Central memory CD8-positive, alpha-beta T cell (primary cell): Measurements from ENCODE around the gene CST9.
A peak's percentile ranks its signal among the peaks of the same experiment; 100 is the strongest.
"Not testable (repeated sequence)": the region's sequence is repeated elsewhere in the genome, so short reads cannot be mapped to it uniquely, and the experiment has no call there.

Experiments used
- ATAC-seq: fragments of 150-1000 bp; cut with Tn5 transposase; replicated peaks from 2 replicates; pipeline ENCODE4 v1.10.0; 2022; ENCODE audit warnings: mild to moderate bottlenecking, moderate FRiP score, moderate number of reproducible peaks; ENCODE audit not compliant: poor library complexity, severe bottlenecking; ENCODE audit errors: extremely low read depth
- DNase-seq, 2 donors: peaks; one replicate each; pipeline ENCODE4 v3.0.0; 2021; ENCODE audit warnings: low spot score in 2 of 2
- H3K27ac Mint-ChIP-seq: one replicate; pipeline ENCODE4 v1.8.0; 2022; ENCODE audit warnings: low read depth, mild to moderate bottlenecking, moderate library complexity, mixed read lengths
- H3K27me3 Mint-ChIP-seq: one replicate; pipeline ENCODE4 v1.8.0; 2022; ENCODE audit warnings: mixed read lengths
- H3K36me3 Mint-ChIP-seq: one replicate; pipeline ENCODE4 v1.8.0; 2022; ENCODE audit warnings: mild to moderate bottlenecking, moderate library complexity, mixed read lengths; ENCODE audit not compliant: insufficient read depth
- H3K4me1 Mint-ChIP-seq: one replicate; pipeline ENCODE4 v1.8.0; 2022; ENCODE audit warnings: mixed read lengths
- H3K4me3 Mint-ChIP-seq: one replicate; pipeline ENCODE4 v1.8.0; 2022; ENCODE audit warnings: mild to moderate bottlenecking, moderate library complexity, mixed read lengths
- H3K9me3 Mint-ChIP-seq: one replicate; pipeline ENCODE4 v1.8.0; 2022; ENCODE audit warnings: mixed read lengths

The CST9 gene

DNA sequence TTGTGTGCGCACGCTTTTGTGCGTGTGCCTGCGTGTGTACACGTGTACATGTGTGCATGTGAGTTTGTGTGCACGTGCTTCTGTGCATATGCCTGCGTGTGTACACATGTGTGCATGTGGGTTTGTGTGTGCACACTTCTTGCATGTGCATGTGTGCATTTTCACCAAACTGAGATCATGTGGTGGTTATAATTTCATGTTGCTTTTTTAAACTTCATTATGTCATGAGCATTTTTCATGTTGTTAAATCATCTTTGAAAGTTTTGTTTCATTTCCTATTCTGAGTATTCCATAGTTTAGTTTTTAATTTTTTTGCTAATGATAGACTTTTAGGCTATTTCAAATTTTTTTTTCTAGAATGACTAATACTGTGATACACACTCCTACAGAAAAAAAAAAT lies 38.4 kb upstream of the CST9 start:
- H3K4me3 Mint-ChIP-seq: no peak overlapping the region
- H3K27me3 Mint-ChIP-seq: peaks cover 6% of the 10 kb centered on the region
- H3K4me1 Mint-ChIP-seq: no peaks in the 10 kb centered on the region
- H3K27ac Mint-ChIP-seq: no peak overlapping the region
- no peak for ATAC-seq
- H3K36me3 Mint-ChIP-seq: no peaks in the 10 kb centered on the region
- no peaks in the 10 kb centered on the region for H3K9me3 Mint-ChIP-seq
- DNase-seq: no peak

DNA sequence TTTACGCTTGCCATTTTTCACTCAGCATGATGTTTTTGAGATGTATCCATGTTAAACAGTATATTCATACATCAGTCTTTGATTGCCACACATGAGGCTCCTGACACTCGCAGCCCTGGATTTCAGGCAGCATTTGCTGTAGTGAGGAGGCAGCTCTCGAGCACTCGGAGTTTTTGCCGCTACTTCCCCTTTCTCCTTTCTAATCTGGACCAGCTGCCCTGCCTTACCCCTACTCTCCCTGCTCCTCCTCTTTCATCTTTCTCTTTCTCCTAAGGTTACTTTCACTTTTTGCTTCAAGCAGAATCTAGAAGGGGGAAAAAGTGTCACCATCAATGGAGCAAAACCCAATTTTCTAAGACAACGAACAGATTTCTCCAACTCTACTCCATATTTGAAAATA lies 37.9 kb upstream of the CST9 start:
- Mint-ChIP-seq H3K4me3 (no peak overlapping the region), H3K4me1 (no peaks in the 10 kb centered on the region), H3K36me3 (no peaks in the 10 kb centered on the region), H3K27me3 (peaks cover 9% of the 10 kb centered on the region), H3K9me3 (no peaks in the 10 kb centered on the region), H3K27ac (no peak overlapping the region)
- DNase-seq (no peak), ATAC-seq (no peak)

DNA sequence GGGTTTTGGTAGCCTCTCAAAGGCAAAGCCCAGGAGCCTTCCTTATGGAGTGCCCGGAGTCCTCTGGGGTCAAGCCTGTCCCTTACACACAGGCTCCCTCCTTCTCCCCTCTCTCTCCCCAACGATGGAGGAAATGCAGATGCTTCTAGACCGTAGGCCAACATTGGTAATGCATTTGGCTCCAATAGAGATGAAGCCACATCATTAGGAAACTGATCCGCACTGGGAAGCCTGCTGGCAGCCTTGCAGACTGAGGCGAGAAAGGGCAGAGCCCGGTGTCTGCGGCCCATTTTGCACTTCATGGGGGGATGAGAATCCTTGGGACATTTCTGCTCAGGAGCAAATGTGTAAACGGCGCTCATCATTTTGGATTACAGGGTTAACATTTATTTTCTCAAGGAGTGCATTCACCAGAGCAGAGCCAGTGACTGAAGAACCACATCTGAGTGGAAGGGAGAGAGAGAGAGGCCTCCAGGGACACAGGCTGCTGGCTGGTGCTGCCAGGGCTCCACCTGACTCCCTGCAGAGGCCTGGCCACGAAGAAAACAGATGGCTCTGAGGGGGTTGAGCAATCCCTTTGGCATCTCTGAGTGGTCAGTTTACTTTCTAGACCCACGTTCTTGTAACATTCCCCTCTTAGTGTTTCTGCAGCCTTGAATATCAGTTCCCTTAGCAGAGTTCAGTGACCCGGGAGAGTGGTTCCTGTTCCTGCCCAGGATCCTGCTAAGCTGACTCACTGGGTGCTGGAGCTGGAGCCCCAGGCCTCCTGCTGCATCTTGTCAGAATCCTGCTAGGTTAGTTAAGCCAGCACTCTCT lies 36.4 kb upstream of the CST9 start:
- H3K36me3 Mint-ChIP-seq: no peaks in the 10 kb centered on the region
- no peaks in the 10 kb centered on the region for H3K9me3 Mint-ChIP-seq
- DNase-seq: no peak
- H3K4me3 Mint-ChIP-seq: no peak overlapping the region
- peaks cover 9% of the 10 kb centered on the region for H3K27me3 Mint-ChIP-seq
- no peak overlapping the region for H3K27ac Mint-ChIP-seq
- no peak for ATAC-seq
- peaks cover under 1% of the 10 kb centered on the region for H3K4me1 Mint-ChIP-seq

DNA sequence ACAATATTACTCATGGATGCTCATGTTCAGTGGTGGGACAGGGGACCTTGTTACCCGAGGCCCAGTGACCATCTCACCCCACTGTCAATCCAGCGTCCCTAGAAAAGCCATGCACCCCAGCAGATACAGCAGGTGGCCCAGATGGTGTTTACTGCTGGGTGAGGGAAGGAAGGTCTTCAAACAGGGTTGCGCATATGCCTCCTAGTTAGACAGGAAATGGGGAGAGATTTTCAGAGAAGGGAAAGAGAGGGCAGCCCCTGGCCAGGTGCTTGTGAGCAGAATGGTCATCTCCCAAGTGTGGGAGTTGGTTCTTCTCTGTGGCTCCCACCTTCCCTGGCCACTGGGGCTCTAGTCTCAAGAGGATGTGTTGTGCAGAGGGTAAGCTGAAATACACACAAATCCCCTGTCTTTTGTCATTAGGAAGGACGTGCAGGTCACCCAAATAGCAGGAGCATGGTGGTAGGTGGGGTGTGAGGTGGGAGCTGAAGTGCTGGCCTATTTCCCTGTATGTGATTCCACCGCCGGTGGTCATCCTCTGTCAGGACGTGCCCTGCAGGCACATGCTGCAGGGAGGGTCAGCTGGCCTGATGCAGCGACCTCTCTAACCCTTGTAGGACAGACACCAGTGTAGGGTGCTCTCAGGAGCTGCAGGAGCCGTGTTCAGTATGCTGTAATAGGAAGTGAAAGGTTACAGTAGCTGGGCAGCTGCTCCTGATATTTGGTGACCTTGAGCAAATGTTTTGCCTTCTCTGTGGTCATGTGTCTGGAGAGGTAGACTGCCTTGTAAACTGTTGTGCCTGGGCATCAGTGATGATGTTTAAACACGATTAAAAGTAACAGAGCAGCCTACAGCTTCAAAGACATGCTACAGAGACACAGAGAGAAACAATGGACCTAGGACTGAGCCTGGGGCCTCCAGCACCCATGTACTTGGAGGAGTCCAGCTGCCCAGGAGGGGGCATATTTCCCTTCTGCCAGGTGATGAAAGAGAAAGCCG lies 35.3 kb upstream of the CST9 start:
- Mint-ChIP-seq H3K36me3 (no peaks in the 10 kb centered on the region), H3K4me3 (no peak overlapping the region), H3K4me1 (peaks cover 8% of the 10 kb centered on the region), H3K27me3 (peaks cover 20% of the 10 kb centered on the region), H3K9me3 (no peaks in the 10 kb centered on the region), H3K27ac (no peak overlapping the region)
- DNase-seq (no peak), ATAC-seq (no peak)

DNA sequence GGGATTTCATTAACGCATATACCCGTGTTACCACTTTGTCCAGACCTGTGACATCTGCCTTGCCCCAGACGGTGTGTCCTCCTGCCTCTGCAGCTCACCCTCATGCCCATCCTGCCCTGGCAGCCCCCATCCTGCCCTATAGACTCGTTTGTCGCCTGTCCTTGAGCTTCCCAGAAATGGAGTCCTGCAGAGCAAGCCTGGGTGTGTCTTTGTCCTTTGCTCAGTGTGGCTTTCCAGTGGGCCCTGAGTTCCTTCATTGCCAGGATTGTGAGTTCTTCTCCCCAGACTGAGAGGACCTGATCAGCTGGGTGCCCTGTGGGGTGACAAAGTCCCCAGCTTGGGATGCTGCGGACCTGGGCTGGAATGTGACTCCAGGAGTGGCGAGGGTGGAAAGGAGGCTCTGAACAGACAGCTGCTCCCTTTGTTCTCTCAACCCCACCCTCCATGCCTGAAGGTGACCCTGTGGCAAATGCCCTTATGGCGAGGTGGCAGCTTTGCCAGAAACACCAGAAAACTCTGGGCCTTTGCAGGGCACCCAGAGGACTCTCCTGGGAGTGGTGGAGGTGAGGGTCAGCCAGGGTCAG lies 34.4 kb upstream of the CST9 start:
- Mint-ChIP-seq H3K27me3 (peaks cover 22% of the 10 kb centered on the region), H3K27ac (no peak overlapping the region), H3K4me1 (peaks cover 8% of the 10 kb centered on the region), H3K4me3 (no peak overlapping the region), H3K9me3 (no peaks in the 10 kb centered on the region), H3K36me3 (no peaks in the 10 kb centered on the region)
- DNase-seq (no peak), ATAC-seq (no peak)

DNA sequence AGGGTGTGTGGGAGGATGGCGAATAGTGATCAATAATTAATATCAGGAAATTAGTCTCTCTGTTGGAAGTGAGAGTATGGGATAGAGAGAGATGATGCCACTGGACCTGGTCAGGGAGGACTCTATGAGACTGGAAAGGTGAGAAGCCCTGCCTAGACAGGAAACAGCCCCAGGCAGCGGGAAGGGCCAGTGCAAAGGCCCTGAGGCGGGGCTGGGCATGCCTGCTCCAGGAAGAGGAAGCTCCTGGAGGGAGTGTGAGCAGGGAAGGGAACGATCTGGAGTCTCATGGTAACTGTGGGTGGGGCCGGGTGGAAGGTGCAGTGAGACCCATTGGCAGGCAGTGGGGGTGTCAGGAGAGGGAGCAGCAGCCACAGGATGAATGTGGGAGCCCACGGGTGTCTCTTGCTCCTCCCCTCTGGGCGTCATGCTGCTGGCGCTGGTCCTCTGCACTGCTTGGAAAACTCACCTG lies 33.8 kb upstream of the CST9 start:
- no peaks in the 10 kb centered on the region for H3K9me3 Mint-ChIP-seq
- no peak for DNase-seq
- no peak overlapping the region for H3K4me3 Mint-ChIP-seq
- H3K36me3 Mint-ChIP-seq: no peaks in the 10 kb centered on the region
- H3K4me1 Mint-ChIP-seq: peaks cover 8% of the 10 kb centered on the region
- ATAC-seq: no peak
- H3K27ac Mint-ChIP-seq: no peak overlapping the region
- H3K27me3 Mint-ChIP-seq: peaks cover 22% of the 10 kb centered on the region

DNA sequence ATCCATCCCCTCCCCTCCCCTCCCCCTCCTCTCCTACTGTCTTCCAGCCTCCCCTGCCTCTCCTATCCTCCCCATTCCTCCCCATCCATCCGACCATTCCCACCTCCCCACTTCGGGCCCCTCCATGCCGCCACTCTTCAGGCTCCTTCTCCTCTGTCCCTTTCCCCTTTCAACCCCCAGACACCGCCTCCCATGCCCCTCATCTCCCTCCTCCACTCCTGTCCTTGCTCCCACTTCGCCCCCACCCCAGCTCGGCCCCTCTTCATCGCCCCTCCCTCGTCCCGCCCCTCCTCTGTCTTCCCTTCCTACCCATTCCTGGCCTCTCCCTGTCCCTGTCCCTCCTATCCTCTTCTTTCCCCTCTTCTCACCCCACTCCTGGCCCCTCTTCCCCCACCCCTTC lies 32.6 kb upstream of the CST9 start:
- Mint-ChIP-seq H3K4me1 (peaks cover 8% of the 10 kb centered on the region), H3K9me3 (no peaks in the 10 kb centered on the region), H3K36me3 (no peaks in the 10 kb centered on the region), H3K4me3 (no peak overlapping the region), H3K27ac (no peak overlapping the region), H3K27me3 (peaks cover 22% of the 10 kb centered on the region)
- DNase-seq: no peak
- ATAC-seq: no peak

DNA sequence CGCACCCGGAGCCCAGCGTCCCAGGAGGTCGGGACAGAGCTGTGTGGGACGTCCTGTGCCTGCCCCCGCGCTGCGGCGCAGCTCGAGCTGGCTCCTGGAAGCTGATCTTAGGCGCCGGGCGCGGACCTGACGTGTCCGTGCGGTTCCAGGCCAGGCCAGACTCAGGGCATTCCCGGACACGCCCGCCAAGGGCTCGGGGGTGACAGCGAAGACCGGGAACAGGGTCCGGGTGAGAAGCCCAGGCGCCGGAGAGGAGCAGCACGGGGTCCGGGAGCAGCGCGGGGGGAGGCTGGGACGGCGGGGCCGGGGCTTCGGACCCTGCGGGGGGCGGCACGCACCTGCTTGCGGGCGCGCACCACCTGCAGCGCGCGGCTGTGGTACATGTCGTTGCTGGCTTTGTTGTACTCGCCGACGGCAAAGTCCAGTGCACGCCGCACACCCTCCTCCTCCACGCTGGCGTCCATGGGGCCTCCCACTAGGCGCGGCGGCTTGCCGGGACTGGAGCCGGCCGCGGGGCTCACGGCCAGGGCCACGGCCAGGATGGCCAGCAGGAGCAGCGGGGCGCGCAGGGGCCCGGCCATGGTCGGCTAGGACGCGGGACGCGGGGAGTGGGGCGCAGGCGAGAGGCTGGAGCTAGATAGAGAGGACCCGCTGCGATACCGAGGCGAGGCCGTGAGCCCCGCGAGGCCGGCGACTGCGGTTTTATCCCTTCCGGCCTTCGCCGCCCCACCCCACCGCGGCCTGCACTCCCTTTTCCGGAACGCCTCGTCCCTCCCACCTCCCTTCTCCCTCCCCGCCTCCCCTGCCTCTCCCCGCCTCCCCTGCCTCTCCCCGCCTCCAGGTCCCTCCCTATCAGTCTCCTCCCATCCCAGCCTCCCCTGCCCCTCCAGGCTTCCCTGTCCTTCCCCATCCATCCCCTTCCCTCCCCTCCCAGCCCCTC lies 31.8 kb upstream of the CST9 start, which contains the start of gene CST3:
Gene CST3 (minus strand): TSS at position 674 of the 940 bp plus-strand sequence. CDS start 93 bp downstream, at position 581.
- H3K4me3 Mint-ChIP-seq: peak within 1 kb of the TSS; percentile 77
- H3K27me3 Mint-ChIP-seq: peaks cover 22% of the 10 kb centered on the region
- DNase-seq (no peak), ATAC-seq (no peak)
- H3K27ac Mint-ChIP-seq: peak within 1 kb of the TSS; percentile 42
- H3K9me3 Mint-ChIP-seq: no peaks in the 10 kb centered on the region
- H3K36me3 Mint-ChIP-seq: no peaks in the 10 kb centered on the region
- H3K4me1 Mint-ChIP-seq: peaks cover 8% of the 10 kb centered on the region

DNA sequence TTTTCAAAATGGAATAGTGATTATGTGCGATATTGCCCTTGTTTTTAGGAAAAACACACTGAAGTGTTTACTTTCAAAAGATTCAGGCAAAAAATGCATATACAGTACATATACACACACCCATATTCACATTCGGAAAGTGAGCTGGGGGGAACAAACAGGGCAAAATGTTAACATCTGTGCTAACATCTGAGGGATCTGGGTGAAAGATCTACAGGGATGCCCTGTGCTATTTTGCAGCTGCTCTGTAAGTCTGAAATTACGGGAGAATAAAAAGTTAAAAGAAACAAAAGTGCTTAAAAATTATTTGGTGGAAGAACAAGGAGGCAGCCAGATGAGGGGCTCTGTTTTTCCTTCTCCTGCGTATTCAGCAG lies 31.2 kb upstream of the CST9 start:
- DNase-seq: no peak
- peaks cover 8% of the 10 kb centered on the region for H3K4me1 Mint-ChIP-seq
- no peaks in the 10 kb centered on the region for H3K36me3 Mint-ChIP-seq
- no peaks in the 10 kb centered on the region for H3K9me3 Mint-ChIP-seq
- ATAC-seq: no peak
- H3K27me3 Mint-ChIP-seq: peaks cover 22% of the 10 kb centered on the region
- H3K27ac Mint-ChIP-seq: peak overlapping the region; percentile 42
- peak overlapping the region; percentile 77 for H3K4me3 Mint-ChIP-seq

DNA sequence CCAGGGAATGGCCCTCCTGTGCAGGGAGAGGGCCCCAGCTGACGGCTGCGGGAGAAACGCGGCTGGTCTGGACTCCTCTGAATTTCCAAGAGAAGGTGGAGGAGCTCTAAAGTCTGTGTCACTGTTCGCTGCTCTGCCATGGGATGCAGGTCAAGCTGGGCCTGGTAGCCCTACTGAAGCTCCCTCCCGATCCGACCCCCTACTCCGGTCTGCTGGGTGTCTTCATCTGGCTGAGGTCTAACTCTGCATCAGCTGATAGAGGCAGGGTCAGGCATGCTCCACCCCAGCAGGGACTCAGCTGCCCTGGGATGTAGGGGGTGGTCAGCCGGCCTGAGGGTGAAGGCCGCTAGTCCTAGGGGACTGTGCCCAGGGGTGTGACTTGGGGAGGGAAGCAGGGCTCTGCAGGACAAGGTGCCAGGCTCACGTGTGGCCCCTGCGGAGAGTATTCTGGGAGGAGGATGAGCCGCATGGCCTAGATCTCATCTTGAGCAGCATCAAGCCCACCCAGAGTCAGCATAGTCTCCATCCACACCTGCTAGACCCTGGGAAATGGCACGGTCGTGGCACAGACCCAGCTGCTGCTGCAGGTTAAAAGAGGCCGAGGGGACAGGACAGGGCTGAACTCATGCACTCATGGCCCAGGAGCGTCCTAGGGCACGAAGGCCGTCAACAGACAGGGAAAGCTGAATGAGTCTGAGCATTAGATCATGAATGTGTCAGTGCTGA lies 30.6 kb upstream of the CST9 start:
- no peak for DNase-seq
- Mint-ChIP-seq H3K9me3 (no peaks in the 10 kb centered on the region), H3K36me3 (no peaks in the 10 kb centered on the region), H3K27me3 (peaks cover 22% of the 10 kb centered on the region), H3K4me3 (peak overlapping the region; percentile 77), H3K27ac (peak overlapping the region; percentile 42), H3K4me1 (peaks cover 8% of the 10 kb centered on the region)
- ATAC-seq: no peak

DNA sequence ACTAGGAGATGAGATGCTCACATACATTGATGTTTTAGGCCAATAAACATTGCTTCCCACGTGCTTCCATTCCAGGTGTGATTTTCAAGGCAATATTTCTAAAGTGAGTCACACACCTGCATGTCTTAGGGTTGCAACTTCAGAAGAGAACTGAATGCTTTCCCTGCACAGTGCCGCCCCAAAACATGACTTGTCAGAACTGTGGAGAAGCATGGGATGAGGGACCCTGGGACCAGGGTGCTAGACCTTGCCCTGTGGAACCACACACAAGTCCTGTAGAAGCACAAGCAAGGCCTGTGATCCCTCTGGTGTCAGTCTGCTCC lies 30.0 kb upstream of the CST9 start:
- H3K27ac Mint-ChIP-seq, H3K9me3 Mint-ChIP-seq, H3K4me1 Mint-ChIP-seq, H3K36me3 Mint-ChIP-seq, DNase-seq, ATAC-seq: not testable (repeated sequence)
- Mint-ChIP-seq H3K27me3 (peaks cover 22% of the 10 kb centered on the region), H3K4me3 (peak overlapping the region; percentile 77)
